Endothelial cell of umbilical vein (primary cell): ENCODE measurements around the gene NLN. TPM values are rescaled to one million over a fixed set of nuclear protein-coding genes. Genes with fewer than 3 reads are reported as not detected.

Experiments used
- BruUV-seq: library from RNA; stranded (reverse); fragments of 400-500 nt; replicated peaks from 2 replicates; lab custom pipeline; 2021; lab: Mats Ljungman, UMichigan
- CTCF ChIA-PET: fragments of 300-600, 350-600 bp; sonication (Branson Sonifier 250); formaldehyde crosslinking; loops from one replicate; lab custom pipeline; 2021; ENCODE audit warnings: antibody characterized with exemption, inconsistent platforms; lab: Charles Lee
- POLR2A ChIA-PET: fragments of 300-600, 350-600 bp; sonication (Branson Sonifier 250); formaldehyde crosslinking; loops from one replicate; lab custom pipeline; 2021; ENCODE audit warnings: antibody characterized with exemption, inconsistent platforms; lab: Charles Lee
- DNase-seq: peaks from one replicate; pipeline ENCODE4 v3.0.0-alpha.2; 2011; ENCODE audit warnings: low read depth, low spot score
- FAIRE-seq: peaks from 2 replicates; lab custom pipeline; 2011; peaks lifted over from hg19 to GRCh38; lab: Jason Lieb, UNC
- H2AFZ ChIP-seq: 2 replicates; pipeline ENCODE4 v1.6.0; 2012; ENCODE audit warnings: low read depth, low read length, control low read depth, inconsistent platforms
- H3K27ac ChIP-seq: 2 replicates; pipeline ENCODE4 v1.5.1; 2011; ENCODE audit warnings: low read depth, mild to moderate bottlenecking, control low read depth, low read length, moderate library complexity; ENCODE audit not compliant: insufficient read depth
- H3K27me3 ChIP-seq, 2 experiments: 2 replicates each; pipeline versions ENCODE4 v1.6.0 to v1.6.1; 2011; ENCODE audit warnings: low read length in 2 of 2, mixed read lengths in 1 of 2; ENCODE audit not compliant: control insufficient read depth in 2 of 2, insufficient read depth in 2 of 2
- H3K36me3 ChIP-seq, 2 experiments: 2 replicates in 1 of 2; 3 replicates in 1 of 2; pipeline ENCODE4 v1.5.1; 2011; ENCODE audit warnings: low read length in 2 of 2, mild to moderate bottlenecking in 1 of 2, moderate library complexity in 1 of 2; ENCODE audit not compliant: control insufficient read depth in 2 of 2, insufficient read depth in 2 of 2; ENCODE audit errors: extremely low read depth in 1 of 2
- H3K4me1 ChIP-seq: 3 replicates; pipeline ENCODE4 v1.5.1; 2011; ENCODE audit warnings: mild to moderate bottlenecking, low read length; ENCODE audit not compliant: control insufficient read depth, insufficient read depth; ENCODE audit errors: extremely low read depth
- H3K4me2 ChIP-seq: 2 replicates; pipeline ENCODE4 v1.6.1; 2011; ENCODE audit warnings: low read length, control low read depth, mixed read lengths; ENCODE audit not compliant: insufficient read depth
- H3K4me3 ChIP-seq, 3 experiments: fragments of 200-600 bp in 1 of 3; sonication (generic), shearing (Covaris generic) in 1 of 3; replicated peaks in 1 of 3; 2 replicates each; pipeline ENCODE4 v1.5.1; 2011 to 2016; ENCODE audit warnings: control low read depth in 3 of 3, low read length in 3 of 3, mild to moderate bottlenecking in 2 of 3, inconsistent platforms in 1 of 3, low read depth in 1 of 3, moderate library complexity in 1 of 3; ENCODE audit not compliant: insufficient read depth in 1 of 3
- H3K79me2 ChIP-seq: 2 replicates; pipeline ENCODE4 v1.6.0; 2012; ENCODE audit warnings: low read length, inconsistent platforms; ENCODE audit not compliant: control insufficient read depth, insufficient read depth
- H3K9ac ChIP-seq: replicated peaks from 2 replicates; pipeline ENCODE3; 2011; ENCODE audit warnings: low read length, control low read depth; ENCODE audit not compliant: insufficient read depth; ENCODE audit errors: extremely low read depth
- H3K9me1 ChIP-seq: replicated peaks from 3 replicates; pipeline ENCODE4 v1.6.0; 2011; ENCODE audit warnings: mild to moderate bottlenecking, low read length; ENCODE audit not compliant: control insufficient read depth, insufficient read depth; ENCODE audit errors: extremely low read depth
- H3K9me3 ChIP-seq: replicated peaks from 2 replicates; pipeline ENCODE4 v1.5.1; 2012; ENCODE audit warnings: low read length, inconsistent platforms; ENCODE audit not compliant: control insufficient read depth, insufficient read depth
- H4K20me1 ChIP-seq: replicated peaks from 2 replicates; pipeline ENCODE3; 2011; ENCODE audit warnings: mild to moderate bottlenecking, low read length; ENCODE audit not compliant: control insufficient read depth, insufficient read depth; ENCODE audit errors: extremely low read depth
- CTCF ChIP-seq, 2 donors: IDR thresholded peaks; 1 replicate in 1 of 2; 2 replicates in 1 of 2; pipeline ENCODE4 v1.5.1; 2011; ENCODE audit warnings: low read length in 2 of 2, mild to moderate bottlenecking in 2 of 2, moderate library complexity in 2 of 2, control low read depth in 1 of 2, inconsistent platforms in 1 of 2, low read depth in 1 of 2; ENCODE audit not compliant: insufficient read depth in 1 of 2; ENCODE audit errors: extremely low read depth in 1 of 2
- EZH2 ChIP-seq: IDR thresholded peaks from 2 replicates; pipeline ENCODE4 v1.6.1; 2012; ENCODE audit warnings: borderline replicate concordance, low read depth, mild to moderate bottlenecking, moderate library complexity, low read length, inconsistent platforms; ENCODE audit not compliant: severe bottlenecking
- FOS ChIP-seq: IDR thresholded peaks from 2 replicates; pipeline ENCODE4 v1.6.1; 2011; ENCODE audit warnings: mild to moderate bottlenecking, low read length, moderate library complexity, borderline replicate concordance; ENCODE audit not compliant: insufficient read depth
- GATA2 ChIP-seq: IDR thresholded peaks from 2 replicates; pipeline ENCODE4 v1.7.0; 2011; ENCODE audit warnings: low read depth, mild to moderate bottlenecking, moderate library complexity, mixed read lengths, low read length; ENCODE audit not compliant: insufficient read length, insufficient read depth
- MYC ChIP-seq: IDR thresholded peaks from one replicate; pipeline ENCODE4 v1.6.1; 2011; ENCODE audit warnings: mild to moderate bottlenecking, low read depth, low read length
- POLR2A ChIP-seq: IDR thresholded peaks from 2 replicates; pipeline ENCODE4 v1.6.1; 2012; ENCODE audit warnings: low read depth, mild to moderate bottlenecking, control low read depth, low read length
- POLR2AphosphoS5 ChIP-seq: IDR thresholded peaks from 2 replicates; pipeline ENCODE4 v1.6.1; 2012; ENCODE audit warnings: low read depth, mild to moderate bottlenecking, control low read depth, low read length, moderate library complexity; ENCODE audit not compliant: insufficient read depth
- dilution Hi-C: fragments of 300-500 bp; cut with MboI; formaldehyde crosslinking; loops from one replicate; pipeline ENCODE4 v1.15.0; 2019; ENCODE audit warnings: low sequenced_read_pairs; ENCODE audit not compliant: extremely low pct_ligation_motif_present
- intact Hi-C: fragments of 100-400 bp; cut with micrococcal nuclease; formaldehyde crosslinking; loops from one replicate; pipeline ENCODE4 v1.10.0; 2022
- polyA plus RNA-seq, 4 experiments: library from polyadenylated mRNA; depleted of rRNA in 3 of 4; stranded (reverse) in 3 of 4; unstranded in 1 of 4; fragments of >200 nt; gene quantifications; 2 replicates each; pipeline versions ENCODE4 v1.2.1 to v1.2.3, GENCODE V29; 2011 to 2012; ENCODE audit warnings: missing spikeins in 1 of 4
- total RNA-seq: library from RNA; stranded (reverse); gene quantifications from 2 replicates; pipeline ENCODE4 v1.2.3, GENCODE V29; 2021

The NLN gene
- total and polyA plus RNA-seq, 2 donors (not counting 3 experiments of a cell fraction or from before 2014, with no cell fraction given), result 14.2 to 63.3 TPM

- CTCF ChIA-PET, result no interaction called here
- no peak for DNase-seq
- TF ChIP-seq POLR2AphosphoS5 (no peak), POLR2A (no peak), GATA2 (no peak), FOS (no peak), CTCF (IDR thresholded peaks at IDR 0.05; ENCODE audit: extremely low read depth in 1 of 2, insufficient read depth in 1 of 2, low read depth in 1 of 2, low read length in 2 of 2) (no peak), MYC (no peak), EZH2 (no peak)
- dilution Hi-C loops, result no loop called here
- Histone ChIP-seq H3K27me3 (no peaks in the 10 kb centered on the region), H3K9ac (no peak overlapping the region), H3K36me3 (no peaks in the 10 kb centered on the region), H3K27ac (no peak overlapping the region), H3K9me1 (no peaks in the 10 kb centered on the region), H3K79me2 (no peaks in the 10 kb centered on the region), H3K4me1 (peaks cover 17% of the 10 kb centered on the region), H3K4me3 (no peak overlapping the region), H2AFZ (no peak overlapping the region), H3K4me2 (no peak overlapping the region), H4K20me1 (no peaks in the 10 kb centered on the region), H3K9me3 (no peaks in the 10 kb centered on the region)
- no peak for FAIRE-seq
- intact Hi-C loops, result no loop called here
- POLR2A ChIA-PET, result no interaction called here
- no TSS peak for BruUV-seq
These were observed 141.7 kb downstream of the NLN start for GRCh38 chr5:65863747-65864146.
